ENCODE results near the gene TAS1R2. TPM values are rescaled to one million over a fixed set of nuclear protein-coding genes. Genes with fewer than 3 reads are reported as not detected.

Gene TAS1R2
- total and polyA plus RNA-seq, 2 of the 13 experiments (the other 11 are each of a cell fraction or from before 2014, with no cell fraction given) = not detected

- TF ChIP-seq FOXA3 (CRISPR knock-in tag; IDR thresholded peaks at IDR 0.05) (peak; percentile 87), TCF7 (IDR thresholded peaks at IDR 0.05; ENCODE audit: low read depth) (peak; percentile 95), KMT2B (CRISPR knock-in tag; IDR thresholded peaks at IDR 0.05) (no peak), MIER3 (CRISPR knock-in tag; IDR thresholded peaks at IDR 0.05; ENCODE audit: borderline replicate concordance) (peak; percentile 92; the same call in 1 of the 2 replicates), GTF2F1 (IDR thresholded peaks at IDR 0.05; ENCODE audit: low read length) (no peak), STAG1 (CRISPR knock-in tag; IDR thresholded peaks at IDR 0.05) (0 out of 2 replicates have a peak, but pooled peaks have one; percentile 1), ZNF614 (CRISPR knock-in tag; IDR thresholded peaks at IDR 0.05; ENCODE audit: borderline replicate concordance) (0 out of 2 replicates have a peak, but pooled peaks have one; percentile 78), ZNF3 (CRISPR knock-in tag; IDR thresholded peaks at IDR 0.05) (0 out of 2 replicates have a peak, but pooled peaks have one; percentile 2), SP1 (IDR thresholded peaks at IDR 0.05) (no peak), SP1 (CRISPR knock-in tag; IDR thresholded peaks at IDR 0.05) (no peak), ZHX2 (IDR thresholded peaks at IDR 0.05; ENCODE audit: low read depth) (no peak), ZHX2 (CRISPR knock-in tag; IDR thresholded peaks at IDR 0.05; ENCODE audit: borderline replicate concordance) (no peak), IRF2 (CRISPR knock-in tag; IDR thresholded peaks at IDR 0.05) (peak; percentile 81; the same call in 1 of the 2 replicates), ZNF570 (CRISPR knock-in tag; IDR thresholded peaks at IDR 0.05; ENCODE audit: borderline replicate concordance) (no peak), ZNF616 (CRISPR knock-in tag; IDR thresholded peaks at IDR 0.05; ENCODE audit: low read depth) (no peak), ZNF121 (CRISPR knock-in tag; IDR thresholded peaks at IDR 0.05) (0 out of 2 replicates have a peak, but pooled peaks have one; percentile 21), IRF1 (CRISPR knock-in tag; IDR thresholded peaks at IDR 0.05; ENCODE audit: low read depth) (no peak), ZNF839 (CRISPR knock-in tag; IDR thresholded peaks at IDR 0.05; ENCODE audit: borderline replicate concordance) (no peak), ZNF207 (IDR thresholded peaks at IDR 0.05; ENCODE audit: borderline replicate concordance) (no peak), PHB2 (IDR thresholded peaks at IDR 0.05; ENCODE audit: partially characterized antibody) (no peak), NPAS2 (CRISPR knock-in tag; IDR thresholded peaks at IDR 0.05; ENCODE audit: borderline replicate concordance) (no peak), ELF3 (CRISPR knock-in tag; IDR thresholded peaks at IDR 0.05) (peak; percentile 93), ZNF749 (CRISPR knock-in tag; IDR thresholded peaks at IDR 0.05; ENCODE audit: borderline replicate concordance) (no peak)
- TF ChIP-seq, protein P1, sequence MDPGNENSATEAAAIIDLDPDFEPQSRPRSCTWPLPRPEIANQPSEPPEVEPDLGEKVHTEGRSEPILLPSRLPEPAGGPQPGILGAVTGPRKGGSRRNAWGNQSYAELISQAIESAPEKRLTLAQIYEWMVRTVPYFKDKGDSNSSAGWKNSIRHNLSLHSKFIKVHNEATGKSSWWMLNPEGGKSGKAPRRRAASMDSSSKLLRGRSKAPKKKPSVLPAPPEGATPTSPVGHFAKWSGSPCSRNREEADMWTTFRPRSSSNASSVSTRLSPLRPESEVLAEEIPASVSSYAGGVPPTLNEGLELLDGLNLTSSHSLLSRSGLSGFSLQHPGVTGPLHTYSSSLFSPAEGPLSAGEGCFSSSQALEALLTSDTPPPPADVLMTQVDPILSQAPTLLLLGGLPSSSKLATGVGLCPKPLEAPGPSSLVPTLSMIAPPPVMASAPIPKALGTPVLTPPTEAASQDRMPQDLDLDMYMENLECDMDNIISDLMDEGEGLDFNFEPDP (CRISPR knock-in tag; conservative IDR thresholded peaks at IDR 0.05) = no peak
- TF ChIP-seq, protein P2, sequence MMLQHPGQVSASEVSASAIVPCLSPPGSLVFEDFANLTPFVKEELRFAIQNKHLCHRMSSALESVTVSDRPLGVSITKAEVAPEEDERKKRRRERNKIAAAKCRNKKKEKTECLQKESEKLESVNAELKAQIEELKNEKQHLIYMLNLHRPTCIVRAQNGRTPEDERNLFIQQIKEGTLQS (CRISPR knock-in tag; IDR thresholded peaks at IDR 0.05) = no peak
Observed at GRCh38 chr1:18900303-18900841, 40.9 kb upstream of the TAS1R2 start (continued).

Data from HepG2 (cell line).